SK-N-SH (cell line): Measurements from ENCODE around the gene LRRC37B.
"Not testable (repeated sequence)": the region's sequence is repeated elsewhere in the genome, so short reads cannot be mapped to it uniquely, and the experiment has no call there.

Source experiments
- NFIC ChIP-seq: IDR thresholded peaks from 2 replicates; pipeline ENCODE4 v1.4.0; 2012; ENCODE audit warnings: borderline replicate concordance
- POLR2AphosphoS5 ChIP-seq: IDR thresholded peaks from 2 replicates; pipeline ENCODE4 v1.6.1; 2012; ENCODE audit warnings: low read depth, low read length
- RAD21 ChIP-seq: IDR thresholded peaks from 2 replicates; pipeline ENCODE4 v1.6.1; 2012; ENCODE audit warnings: mild to moderate bottlenecking, low read length
- RFX5 ChIP-seq: IDR thresholded peaks from 2 replicates; pipeline ENCODE4 v1.6.1; 2012; ENCODE audit warnings: mild to moderate bottlenecking, improper control_type of control experiment, low read length
- TEAD4 ChIP-seq: IDR thresholded peaks from 2 replicates; pipeline ENCODE4 v1.4.0; 2012; ENCODE audit warnings: mild to moderate bottlenecking, borderline replicate concordance; ENCODE audit not compliant: insufficient read depth

DNA sequence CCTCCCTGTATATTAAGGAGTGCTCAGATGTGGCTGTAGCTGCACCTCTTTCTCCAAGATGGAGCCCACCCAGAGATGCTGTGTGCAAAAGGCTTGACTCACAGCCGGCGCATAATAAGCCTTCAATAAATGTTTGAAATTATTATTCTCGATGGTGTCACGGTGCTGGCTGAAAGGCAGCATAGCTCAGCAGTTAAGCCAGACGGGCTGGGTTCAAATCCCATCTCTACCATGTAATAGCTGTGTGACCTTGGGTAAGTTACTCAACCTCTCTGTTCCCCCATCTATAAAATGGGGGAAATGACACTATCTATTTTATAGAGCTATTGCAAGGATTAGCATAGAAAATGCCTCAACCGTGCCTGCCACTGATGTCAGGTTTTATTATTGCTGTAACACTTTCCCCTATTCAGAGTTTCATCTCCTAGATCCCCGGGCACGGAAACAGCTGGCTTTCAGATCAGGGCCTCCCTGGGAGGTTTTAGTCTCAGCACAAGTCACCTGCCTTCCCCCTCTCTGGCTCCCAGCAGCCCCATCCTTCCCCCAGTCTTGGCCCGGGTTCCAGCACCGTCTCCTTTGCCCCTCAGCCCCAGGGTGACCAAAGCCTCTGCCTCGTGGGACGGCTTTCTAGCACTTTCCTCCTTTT is 50.4 kb downstream of the LRRC37B start:
- TF ChIP-seq TEAD4, RFX5, NFIC, RAD21, POLR2AphosphoS5: not testable (repeated sequence)
